Measurements from ENCODE around the gene DPPA5. TPM values are rescaled to one million over a fixed set of nuclear protein-coding genes. Genes with fewer than 3 reads are reported as not detected.

Gene DPPA5
- total RNA-seq, 1 donor from 2014 or later: not detected

DNA sequence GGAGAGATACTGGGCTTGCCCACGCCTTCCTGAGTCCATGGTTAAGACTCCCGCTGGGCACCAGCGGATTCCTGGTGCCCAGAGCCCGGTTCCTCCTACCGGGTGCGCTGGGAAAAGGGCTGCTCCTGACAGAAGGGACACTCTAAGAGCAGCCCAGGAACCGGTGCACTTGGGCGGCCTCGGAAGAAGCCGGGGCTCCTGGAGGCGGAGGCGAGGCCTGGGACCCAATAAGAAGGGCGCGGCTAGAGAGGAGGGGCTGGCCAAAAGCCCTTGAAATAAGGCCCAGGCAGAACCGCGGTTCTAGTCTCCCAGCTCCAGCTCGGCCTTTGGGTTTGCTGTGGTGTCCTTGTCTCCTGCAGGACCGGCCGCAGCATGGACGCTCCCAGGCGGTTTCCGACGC is 8.3 kb upstream of the DPPA5 start, which contains the start of gene KHDC3L:
KHDC3L (plus strand) TSS at position 301 of the 400 bp plus-strand sequence; CDS start at position 373, 72 bp downstream.
- intact Hi-C loops (cut with DNase I): no loop called here
- no peak within 1 kb of the TSS for H3K4me3 ChIP-seq
- H3K36me3 ChIP-seq: no peaks in the 10 kb centered on the region
- H3K27ac ChIP-seq: no peak within 1 kb of the TSS
- no peak for DNase-seq (ENCODE audit: extremely low spot score in 2 of 2)
- H3K4me1 ChIP-seq: no peaks in the 10 kb centered on the region
- no peaks in the 10 kb centered on the region for H3K27me3 ChIP-seq
- H3K9me3 ChIP-seq: no peaks in the 10 kb centered on the region
- no peak for TF ChIP-seq POLR2A (IDR thresholded peaks at IDR 0.05)
- no peak for TF ChIP-seq CTCF (IDR thresholded peaks at IDR 0.05)
- TF ChIP-seq POLR2AphosphoS5 (IDR thresholded peaks at IDR 0.05; ENCODE audit: insufficient read depth in 1 of 2, low read depth in 1 of 2): no peak

- Histone ChIP-seq H3K27me3 (no peaks in the 10 kb centered on the region), H3K9me3 (no peaks in the 10 kb centered on the region), H3K4me1 (no peaks in the 10 kb centered on the region), H3K36me3 (no peaks in the 10 kb centered on the region), H3K27ac (no peak overlapping the region), H3K4me3 (no peak overlapping the region)
- DNase-seq (ENCODE audit: extremely low spot score in 2 of 2): no peak
- TF ChIP-seq CTCF (IDR thresholded peaks at IDR 0.05) (no peak), POLR2A (IDR thresholded peaks at IDR 0.05) (no peak)
- intact Hi-C loops (cut with DNase I): no loop called here
Observed at GRCh38 chr6:73349311-73349710, 4.8 kb downstream of the DPPA5 start.

GRCh38 chr6:73348550-73349204 is 5.4 kb downstream of the DPPA5 start:
- H3K4me3 ChIP-seq: no peak overlapping the region
- DNase-seq (ENCODE audit: extremely low spot score in 2 of 2): no peak
- H3K9me3 ChIP-seq: no peaks in the 10 kb centered on the region
- TF ChIP-seq POLR2AphosphoS5 (IDR thresholded peaks at IDR 0.05; ENCODE audit: insufficient read depth in 1 of 2, low read depth in 1 of 2) (no peak), POLR2A (IDR thresholded peaks at IDR 0.05) (no peak), CTCF (IDR thresholded peaks at IDR 0.05) (no peak)
- intact Hi-C loops (cut with DNase I): no loop called here
- H3K27me3 ChIP-seq: no peaks in the 10 kb centered on the region
- H3K36me3 ChIP-seq: no peaks in the 10 kb centered on the region
- H3K27ac ChIP-seq: no peak overlapping the region
- no peaks in the 10 kb centered on the region for H3K4me1 ChIP-seq

DNA sequence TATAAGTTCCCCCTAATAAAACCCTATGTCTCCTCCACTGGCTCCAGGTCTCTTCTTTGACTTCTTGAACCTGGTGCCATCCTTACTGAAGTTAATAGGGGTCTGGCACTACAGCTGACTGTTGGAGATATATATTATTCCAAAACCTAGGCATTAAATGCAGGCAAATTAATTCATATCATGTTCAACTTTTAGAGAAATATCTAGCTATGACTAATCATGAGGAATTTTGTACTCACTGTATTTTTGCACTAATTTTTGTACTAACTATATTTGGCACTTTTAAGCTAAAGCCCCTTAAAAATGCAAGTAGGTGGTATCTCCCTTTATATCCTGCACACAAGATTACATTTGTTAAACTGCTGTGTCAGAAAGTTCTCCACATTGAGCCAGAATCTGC is 10.9 kb downstream of the DPPA5 start:
- Histone ChIP-seq H3K4me1 (no peaks in the 10 kb centered on the region), H3K36me3 (no peaks in the 10 kb centered on the region), H3K9me3 (no peaks in the 10 kb centered on the region), H3K27ac (no peak overlapping the region), H3K4me3 (no peak overlapping the region), H3K27me3 (no peaks in the 10 kb centered on the region)
- DNase-seq (ENCODE audit: extremely low spot score in 2 of 2): no peak
- TF ChIP-seq POLR2AphosphoS5 (IDR thresholded peaks at IDR 0.05; ENCODE audit: insufficient read depth in 1 of 2, low read depth in 1 of 2): no peak
- TF ChIP-seq CTCF (IDR thresholded peaks at IDR 0.05): no peak
- no peak for TF ChIP-seq POLR2A (IDR thresholded peaks at IDR 0.05)
- intact Hi-C loops (cut with DNase I): no loop called here

- Histone ChIP-seq H3K9me3 (no peaks in the 10 kb centered on the region), H3K27ac (no peak overlapping the region), H3K36me3 (no peaks in the 10 kb centered on the region), H3K4me3 (no peak overlapping the region), H3K27me3 (no peaks in the 10 kb centered on the region), H3K4me1 (no peaks in the 10 kb centered on the region)
- TF ChIP-seq POLR2A (IDR thresholded peaks at IDR 0.05) (no peak), CTCF (IDR thresholded peaks at IDR 0.05) (no peak), POLR2AphosphoS5 (IDR thresholded peaks at IDR 0.05; ENCODE audit: insufficient read depth in 1 of 2, low read depth in 1 of 2) (no peak)
- intact Hi-C loops (cut with DNase I): no loop called here
- no peak for DNase-seq (ENCODE audit: extremely low spot score in 2 of 2)
Observed at GRCh38 chr6:73342174-73342573, 11.9 kb downstream of the DPPA5 start.
